NCI-H2196 treated with DMSO at 0.1 percent for 48 hours (cell line): ENCODE measurements around the gene KRT3.

ENCODE experiments used
- DNase-seq: peaks from one replicate; lab custom pipeline; 2025; ENCODE audit not compliant: unreplicated experiment; lab: John Stamatoyannopoulos, UW

KRT3 gene

DNA sequence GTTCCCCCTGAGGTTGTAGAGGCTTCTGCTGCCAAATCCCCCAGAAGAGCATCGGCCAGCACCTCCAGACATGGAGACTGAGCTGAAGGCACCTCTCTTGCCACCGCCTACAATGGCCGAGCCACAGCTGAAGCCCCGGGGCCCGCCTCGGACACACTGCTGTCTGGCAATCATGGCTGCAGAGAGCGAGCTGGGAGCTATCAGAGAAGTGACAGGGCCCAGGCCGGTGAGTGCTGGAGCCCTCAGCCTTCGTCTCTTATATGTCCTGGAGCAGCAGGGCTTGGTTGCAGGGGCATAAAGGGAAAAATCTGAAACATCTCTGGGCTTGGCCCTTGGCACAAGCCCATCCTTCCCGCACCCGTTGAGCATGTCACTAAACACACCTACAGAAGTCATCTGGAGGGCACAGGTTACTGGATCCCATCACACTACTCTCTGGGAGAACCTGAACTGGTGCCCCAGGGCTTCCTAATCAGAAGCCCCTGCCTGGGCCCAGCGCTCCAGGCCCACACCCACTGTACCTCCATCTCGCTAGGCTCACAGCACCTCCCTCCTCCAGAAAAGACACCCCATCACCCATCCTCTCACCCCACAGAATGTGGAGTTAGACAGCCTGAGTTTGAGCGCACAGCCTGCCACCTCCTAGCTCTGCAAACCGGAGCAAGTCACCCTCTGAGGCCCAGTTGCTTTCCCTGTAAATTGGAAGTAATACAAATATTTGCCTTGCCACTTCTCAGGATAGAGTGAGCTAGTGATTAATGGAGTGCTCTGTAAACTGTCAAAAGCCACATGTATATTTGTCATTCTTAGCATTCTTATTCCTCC is 18.2 kb upstream of the KRT3 start, which contains the start of gene KRT4:
TSS of gene KRT4 (minus strand) at position 232 of the 825 bp plus-strand sequence. CDS start at position 174, 58 bp downstream.
- DNase-seq: no peak

DNA sequence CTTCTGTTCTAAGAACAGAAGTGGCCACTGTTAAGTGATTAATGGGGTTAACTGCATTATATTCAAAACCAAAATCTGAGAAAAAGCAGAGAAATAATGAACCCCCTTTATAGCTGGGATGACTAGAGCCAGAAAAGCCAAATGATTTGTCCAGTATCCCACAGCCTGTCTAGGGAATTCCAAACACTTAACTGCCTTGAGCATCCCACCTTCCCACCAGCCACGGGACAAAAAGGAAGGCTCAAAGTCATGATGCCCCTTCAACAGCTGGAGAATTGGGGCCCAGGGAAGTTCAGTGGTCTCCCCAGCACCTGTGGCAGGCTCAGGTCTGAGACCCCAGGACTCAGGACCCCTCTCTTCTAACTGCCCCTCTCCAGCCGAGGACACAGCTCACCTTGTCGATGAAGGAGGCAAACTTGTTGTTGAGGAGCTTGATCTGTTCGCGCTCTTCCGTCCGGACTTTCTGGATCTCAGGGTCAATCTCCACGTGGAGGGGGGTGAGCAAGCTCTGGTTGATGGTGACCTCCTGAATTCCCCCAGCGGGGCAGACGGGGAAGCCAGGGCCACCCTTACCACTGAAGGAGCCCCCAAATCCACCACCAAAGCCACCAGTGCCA is 17.4 kb upstream of the KRT3 start:
- no peak for DNase-seq

DNA sequence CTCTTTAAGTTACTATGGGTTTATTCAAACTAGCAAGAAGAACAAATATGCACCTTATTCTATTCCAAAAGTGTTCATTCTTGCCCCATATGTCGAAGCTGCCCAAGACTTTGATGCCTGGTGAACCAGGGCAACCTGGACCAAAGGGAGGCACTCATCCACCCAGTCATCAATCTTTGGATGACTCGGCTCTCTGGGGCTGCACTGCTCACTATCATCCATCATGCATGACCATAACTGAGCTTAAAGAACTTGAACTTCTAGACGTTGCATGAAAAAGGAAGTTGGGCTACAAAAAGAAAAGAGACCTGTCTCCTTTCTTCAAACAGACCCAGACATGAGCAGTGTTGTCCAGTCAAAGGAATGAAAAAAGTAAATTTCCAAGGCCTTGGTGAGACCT is 16.8 kb upstream of the KRT3 start:
- no peak for DNase-seq

DNA sequence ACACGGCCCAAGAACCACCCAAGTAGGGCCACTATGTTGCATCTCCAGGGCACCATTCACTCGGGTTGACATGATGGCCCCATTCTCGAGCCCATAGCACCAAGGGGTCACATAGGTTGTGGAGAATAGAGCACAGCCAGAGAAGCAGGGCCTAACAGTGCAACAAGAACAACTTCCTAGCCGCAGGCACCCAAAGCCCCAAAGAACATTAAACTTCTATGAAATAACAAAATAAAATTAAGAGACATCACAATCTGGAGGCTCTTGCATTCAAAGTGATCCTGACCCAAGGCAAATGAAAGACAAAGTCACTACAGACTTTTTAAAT is 16.1 kb upstream of the KRT3 start:
- DNase-seq: no peak

DNA sequence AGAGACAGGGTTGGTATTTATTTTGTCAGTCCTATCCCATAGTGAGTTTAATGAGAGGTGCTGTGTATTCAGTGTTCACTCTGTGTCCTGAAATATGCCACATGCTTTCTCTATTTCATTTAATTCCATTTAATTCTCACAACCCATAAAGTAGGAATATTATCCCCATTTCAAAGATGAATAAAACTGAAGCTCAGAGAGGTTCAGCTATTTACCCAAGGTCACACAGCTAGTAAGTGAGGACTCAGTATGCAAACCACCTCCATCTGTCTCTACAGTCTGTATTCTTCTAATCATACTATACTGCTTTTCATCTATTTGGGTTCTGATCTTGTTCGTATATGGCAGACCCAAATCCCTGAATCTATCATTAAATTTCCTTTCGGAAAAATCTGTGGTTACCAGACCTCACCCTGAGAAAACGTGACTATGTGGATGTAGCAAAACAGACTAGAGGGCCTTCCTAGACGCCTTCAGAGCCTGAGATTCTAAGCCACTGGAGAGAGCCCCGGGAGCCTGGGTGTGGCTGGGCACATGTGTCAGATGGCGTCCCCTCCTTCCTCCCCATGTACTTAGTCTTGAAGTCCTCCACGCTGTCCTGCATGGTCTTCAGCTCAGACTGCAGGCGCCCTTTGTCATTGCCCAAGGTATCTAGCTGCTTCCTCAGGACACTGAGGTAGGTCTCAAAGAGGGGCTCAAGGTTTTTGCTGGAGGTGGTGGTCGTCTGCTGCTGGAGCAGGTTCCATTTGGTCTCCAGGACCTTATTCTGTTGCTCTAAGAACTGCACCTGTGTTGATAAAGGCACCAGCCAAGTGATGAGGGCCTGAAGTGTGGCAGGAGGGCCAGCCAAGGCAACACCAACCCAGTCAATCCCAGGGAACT is 15.5 kb upstream of the KRT3 start:
- no peak for DNase-seq

DNA sequence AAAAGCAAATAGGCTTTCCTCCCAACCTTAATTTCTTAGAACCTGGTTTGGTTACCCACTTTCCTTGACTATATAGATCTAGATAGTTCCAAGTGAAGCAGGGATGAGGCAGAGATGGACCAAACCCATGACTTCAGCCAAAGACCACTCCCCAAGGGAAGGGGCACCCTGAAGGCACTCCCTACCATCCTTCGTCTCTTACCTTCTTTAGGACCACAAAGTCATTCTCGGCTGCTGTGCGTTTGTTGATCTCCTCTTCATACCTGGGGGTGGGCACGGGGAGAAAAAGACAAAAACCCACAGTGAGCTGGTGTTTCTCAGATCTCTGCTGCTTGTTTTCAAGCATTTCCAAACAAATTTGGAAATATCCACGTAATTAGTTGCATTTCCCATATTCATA is 14.6 kb upstream of the KRT3 start:
- DNase-seq: no peak

DNA sequence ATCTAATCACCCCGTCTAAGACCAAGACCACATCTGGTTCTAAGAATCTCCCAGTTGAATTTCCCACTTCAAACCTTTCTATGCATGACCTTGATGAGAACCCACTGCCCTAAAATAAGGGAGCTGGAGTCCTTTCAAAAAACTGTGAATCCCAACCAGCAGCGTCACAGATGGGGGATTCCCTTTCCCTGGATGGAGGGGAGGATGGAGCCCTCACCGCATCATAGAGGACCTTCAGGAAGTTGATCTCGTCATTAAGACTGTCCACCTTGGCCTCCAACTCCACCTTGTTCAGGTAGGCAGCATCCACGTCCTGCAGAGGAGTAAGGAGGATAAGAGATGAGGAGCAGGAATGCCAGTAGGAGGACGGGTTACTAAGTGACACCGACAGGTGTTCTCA is 13.2 kb upstream of the KRT3 start:
- no peak for DNase-seq

DNA sequence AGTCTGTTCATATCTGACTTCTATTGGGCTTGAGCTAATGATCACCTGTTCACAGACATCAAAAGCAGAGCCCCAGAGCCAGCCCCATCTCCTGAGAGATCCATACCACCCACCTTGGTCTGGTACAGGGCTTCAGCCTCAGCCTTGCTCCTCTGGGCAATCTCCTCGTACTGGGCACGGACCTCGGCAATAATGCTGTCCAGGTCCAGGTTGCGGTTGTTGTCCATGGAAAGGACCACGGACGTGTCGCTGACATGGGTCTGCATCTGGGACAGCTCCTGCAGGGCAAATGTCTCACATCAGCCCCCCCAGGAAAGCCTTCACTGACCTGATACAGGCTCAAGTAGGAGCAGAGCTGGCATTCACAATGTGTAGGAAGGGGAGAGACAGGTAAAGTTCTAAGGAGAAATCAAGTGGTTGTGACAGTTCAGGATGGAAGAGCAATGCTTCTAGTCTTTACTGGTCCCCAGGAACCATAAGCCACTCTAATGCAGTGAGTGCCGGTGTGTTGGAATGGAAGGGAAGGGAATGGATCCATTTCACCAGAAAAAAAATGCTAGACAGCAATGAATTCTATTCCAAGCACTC is 12.8 kb upstream of the KRT3 start:
- DNase-seq: no peak

DNA sequence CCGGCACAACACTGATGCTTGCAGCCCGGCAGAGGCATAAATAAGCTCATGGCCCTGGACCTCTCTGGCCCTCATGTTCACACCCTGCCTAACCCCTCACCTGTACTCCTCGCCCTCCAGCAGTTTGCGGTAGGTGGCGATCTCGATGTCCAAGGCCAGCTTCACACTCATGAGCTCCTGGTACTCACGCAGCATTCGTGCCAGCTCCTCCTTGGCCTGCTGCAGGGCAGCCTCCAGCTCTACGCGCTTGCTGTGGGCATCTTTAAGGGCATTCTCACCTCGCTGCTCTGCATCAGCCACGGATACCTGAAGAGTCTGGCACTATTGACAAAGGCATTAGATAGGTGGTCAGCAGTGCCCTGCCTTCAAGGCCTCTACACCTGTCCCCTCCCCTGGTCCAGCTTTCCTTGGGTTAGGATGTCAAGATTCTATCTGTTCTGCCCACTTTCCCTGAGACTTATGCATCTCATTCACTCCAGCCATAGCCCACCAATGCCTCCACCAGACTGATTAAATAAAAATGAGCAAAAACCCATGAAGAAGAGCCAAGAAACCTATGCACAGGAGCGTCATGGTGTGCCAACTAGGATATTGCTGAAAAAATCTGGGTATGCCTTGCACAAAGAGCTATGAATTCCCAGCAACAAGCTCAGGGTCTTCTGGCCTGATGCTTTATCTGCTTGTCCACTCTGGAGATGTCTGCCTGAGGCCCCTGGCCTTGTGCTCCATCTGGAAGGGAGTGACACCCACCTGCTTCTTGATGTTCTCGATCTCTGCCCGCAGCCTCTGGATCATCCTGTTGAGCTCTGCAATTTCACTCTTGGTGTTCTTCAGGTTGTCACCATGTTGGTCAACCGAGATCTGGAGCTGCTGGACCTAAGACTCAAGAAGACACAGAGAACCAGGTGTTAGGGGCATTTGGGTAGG is 11.9 kb upstream of the KRT3 start:
- DNase-seq: no peak

DNA sequence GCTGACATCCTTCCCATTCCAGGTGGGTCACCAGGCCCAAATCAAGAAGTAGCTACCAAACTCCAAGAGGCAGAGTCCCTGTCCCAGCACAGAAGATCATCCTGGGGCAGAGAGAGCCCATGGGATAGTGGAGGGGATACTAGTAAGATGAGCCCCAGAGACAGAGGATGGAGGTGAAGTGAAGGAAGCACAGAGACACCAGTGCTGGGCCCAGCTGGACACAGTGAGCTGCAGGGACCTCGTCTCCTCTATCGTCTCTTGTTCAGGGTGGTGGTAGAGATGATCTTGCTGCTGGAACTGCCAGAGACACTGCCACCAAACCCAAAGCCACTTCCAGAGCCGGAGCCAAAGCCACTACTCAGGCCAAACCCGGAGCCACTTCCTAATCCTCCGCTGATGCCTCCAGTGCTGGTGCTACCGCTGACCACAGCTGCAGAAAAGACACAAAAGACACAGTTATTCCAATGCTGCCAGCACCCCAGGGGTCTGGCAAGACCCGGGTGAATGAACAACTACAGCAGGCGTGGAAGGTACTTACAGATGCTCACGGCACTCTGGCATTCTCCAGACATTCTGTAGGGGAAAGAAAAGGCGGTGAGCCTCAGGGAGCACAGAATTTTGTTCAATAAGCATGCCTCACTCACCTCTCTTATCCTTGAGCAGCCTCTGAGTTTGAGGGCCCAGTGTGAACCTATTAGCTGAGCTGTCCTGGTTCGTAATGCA is 11.1 kb upstream of the KRT3 start:
- no peak for DNase-seq

DNA sequence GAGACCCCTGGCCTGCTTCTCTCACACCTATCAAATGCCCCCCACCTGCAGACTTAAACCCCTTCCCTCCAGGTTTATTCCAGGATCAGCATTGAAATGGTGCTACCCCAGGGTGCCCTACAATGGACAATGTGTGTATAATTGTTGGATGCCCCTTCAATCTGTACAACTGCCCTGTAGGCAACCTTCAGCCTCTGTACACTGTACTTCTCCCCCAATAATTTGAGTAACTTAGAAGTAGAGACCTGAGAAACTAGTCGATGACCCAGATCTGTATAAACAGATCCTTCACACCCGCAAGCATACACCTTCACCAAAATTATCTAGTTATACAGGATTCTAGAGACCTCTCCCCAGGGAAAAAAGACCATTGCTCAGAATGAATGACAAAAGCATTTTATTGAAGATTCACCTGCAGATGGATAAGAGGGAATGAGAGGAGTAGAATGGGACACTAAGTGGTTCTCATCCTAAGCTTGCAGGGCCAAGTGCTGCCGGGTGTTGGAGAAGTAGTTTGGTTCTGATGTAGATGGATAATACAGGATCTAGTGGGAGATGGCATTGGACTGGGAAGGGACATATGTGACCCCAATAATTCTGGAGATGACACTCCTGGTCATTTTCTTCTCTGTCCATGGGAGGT is 10.4 kb upstream of the KRT3 start:
- no peak for DNase-seq

DNA sequence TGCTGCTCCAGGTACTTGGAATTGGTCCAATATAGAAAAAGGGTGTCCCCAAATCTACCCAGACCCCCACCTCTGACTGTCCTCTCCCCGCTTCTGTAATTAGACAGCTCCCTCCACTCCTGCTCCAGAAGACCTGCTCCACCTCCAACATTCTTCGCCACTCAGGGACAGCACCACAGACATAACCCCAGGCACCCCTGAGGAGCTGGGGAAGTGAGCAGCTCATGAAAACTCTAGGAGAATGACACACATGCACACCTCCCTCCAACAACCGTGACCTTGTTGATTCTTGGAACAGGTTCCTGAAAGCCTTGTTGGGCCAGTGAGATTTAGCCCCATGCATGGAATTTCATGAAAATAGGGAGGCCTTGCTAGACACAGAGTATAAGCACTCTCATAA is 9.8 kb upstream of the KRT3 start:
- no peak for DNase-seq

DNA sequence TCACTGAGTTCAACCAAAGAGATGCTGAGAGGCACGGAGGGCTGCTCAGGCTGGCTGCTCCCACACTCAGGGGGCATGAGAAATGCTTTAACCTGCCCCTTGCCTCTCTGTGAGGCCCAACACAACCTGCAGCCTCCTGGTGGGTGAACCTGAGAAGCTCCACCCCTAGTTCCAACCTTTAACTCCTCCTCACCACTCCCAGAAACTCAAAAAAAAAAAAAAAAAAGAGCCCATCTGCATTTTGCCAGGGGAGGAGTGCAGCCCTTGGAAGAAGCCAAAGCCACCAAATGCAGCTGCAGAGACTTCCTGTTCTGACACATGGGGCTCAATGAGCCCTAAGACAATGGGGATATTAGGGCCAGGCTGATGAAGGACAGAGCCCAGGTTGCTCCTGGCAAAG is 9.1 kb upstream of the KRT3 start:
- DNase-seq: no peak

DNA sequence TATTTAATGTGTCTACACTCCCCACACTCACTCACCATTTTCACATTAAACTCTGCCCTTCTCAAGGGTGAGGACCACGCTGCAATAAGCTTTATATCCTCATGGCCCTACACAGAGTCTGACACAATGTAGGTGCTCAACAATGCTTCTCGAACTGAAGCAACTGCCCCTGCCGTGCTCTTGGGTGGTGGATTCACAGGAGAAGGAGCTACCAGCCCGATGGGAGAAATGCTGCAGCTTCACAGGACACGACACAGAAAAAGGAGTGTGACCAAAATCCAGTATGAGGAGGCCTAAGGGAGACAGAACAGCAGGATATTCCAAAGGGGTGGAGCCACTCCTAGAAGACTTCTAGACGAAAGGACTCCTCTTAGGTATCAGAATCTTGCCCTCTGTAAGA is 6.5 kb upstream of the KRT3 start:
- DNase-seq: no peak

DNA sequence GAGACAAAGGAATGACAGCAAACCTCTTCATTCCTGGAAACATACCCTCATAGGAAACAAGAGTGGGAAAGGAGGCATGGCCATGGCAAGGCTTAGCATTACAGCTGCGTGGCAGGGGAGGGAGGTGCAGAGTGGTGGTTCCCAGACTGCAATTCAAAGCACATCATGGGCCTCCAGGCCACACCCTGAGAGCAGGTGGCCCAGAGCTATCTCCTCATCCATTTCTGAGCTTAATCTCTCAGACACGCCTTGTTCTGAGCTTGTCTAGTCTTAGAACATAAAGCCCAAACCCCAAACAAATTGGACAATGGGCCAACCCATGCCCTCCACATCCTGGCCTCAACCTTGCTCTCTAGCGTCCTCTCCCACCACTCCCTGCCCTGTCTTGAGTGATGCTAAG is 5.9 kb upstream of the KRT3 start:
- DNase-seq: no peak

DNA sequence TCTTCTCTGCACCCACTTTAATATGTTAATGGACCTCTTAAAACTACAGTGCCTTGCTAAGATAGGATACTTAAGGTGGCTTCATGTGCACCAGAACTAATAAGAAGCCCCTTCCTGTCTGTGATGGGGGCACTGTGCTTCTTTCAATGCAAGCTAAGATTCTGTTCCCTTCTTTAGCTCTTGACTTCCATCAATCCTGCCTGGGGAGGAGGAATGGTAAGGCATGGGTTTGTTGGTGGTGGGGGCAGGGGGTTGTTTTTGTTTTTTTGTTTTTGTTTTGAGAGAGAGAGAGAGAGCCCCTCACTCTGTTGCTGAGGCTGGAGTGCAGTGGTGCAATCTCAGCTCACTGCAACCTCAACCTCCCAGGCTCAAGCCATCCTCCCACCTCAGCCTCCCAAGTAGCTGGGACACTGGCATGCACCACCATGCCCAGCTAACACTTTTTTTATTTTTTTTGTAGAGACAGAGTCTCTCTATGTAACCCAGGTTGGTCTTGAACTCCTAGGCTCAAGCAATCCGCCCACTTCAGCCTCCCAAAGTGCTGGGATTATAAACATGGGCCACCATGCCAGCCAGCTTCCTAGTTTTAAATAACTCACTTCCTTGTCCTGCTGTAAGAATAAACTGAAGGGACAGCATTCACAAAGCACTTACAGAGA is 4.5 kb upstream of the KRT3 start:
- DNase-seq: no peak

DNA sequence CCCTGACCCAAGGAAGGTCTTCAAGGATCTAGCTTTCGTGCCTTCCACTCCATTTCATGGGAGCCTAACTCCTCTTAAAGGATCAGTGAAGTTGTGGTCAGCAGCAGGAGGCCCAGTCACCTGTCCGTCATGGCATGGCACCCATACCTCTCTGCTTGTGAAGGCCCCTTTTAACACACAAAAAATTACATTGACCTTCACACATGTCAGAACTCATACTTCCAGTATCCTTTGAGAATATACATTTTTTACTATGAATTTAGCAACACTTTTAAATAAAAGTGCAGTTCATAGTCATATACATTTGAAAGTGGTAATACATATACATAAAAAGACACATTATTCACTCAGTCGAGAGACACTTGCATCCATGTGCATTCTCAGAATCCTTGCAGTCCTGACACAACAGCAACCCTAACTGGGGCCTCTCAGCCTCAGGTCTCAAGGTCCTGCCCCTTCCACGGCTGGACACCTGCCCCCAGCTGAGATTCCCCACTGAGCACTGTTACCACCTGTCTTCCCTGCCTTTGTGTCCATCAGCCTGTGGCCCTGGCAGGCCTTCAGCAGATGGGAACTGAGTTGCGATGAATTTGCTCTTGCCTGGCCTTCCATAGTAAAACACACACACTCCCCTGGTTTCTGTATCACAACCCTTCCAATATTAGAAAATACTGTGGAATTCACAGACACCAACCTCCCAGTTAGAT is 3.7 kb upstream of the KRT3 start:
- no peak for DNase-seq
